ENCODE data around the gene DUSP2.

GRCh38 chr2:96174251-96175144 is 29.3 kb upstream of the DUSP2 start:
- TF ChIP-seq POLR2A (IDR thresholded peaks at IDR 0.05) = no peak
- TF ChIP-seq CTCF (IDR thresholded peaks at IDR 0.05) = peak; percentile 85 to 96 (median 90)

Measured in heart left ventricle (tissue), 13 donors.